Activated naive CD4-positive, alpha-beta T cell treated with anti-CD3 and anti-CD28 coated beads for 36 hours (primary cell): ENCODE measurements around the gene VPS4B. TPM values are rescaled to one million over a fixed set of nuclear protein-coding genes. Genes with fewer than 3 reads are reported as not detected.

Experiments
- CTCF ChIA-PET: fragments of 350-600 bp; sonication (Branson Sonifier 250); formaldehyde crosslinking; loops from one replicate; lab custom pipeline; 2021; ENCODE audit warnings: antibody characterized with exemption; lab: Charles Lee
- DNase-seq: peaks from one replicate; pipeline ENCODE4 v3.0.0-alpha.2; 2020
- H3K27ac Mint-ChIP-seq: one replicate; pipeline ENCODE4 v1.8.0; 2021; ENCODE audit warnings: mild to moderate bottlenecking, mixed read lengths
- H3K27me3 Mint-ChIP-seq: one replicate; pipeline ENCODE4 v1.8.0; 2021; ENCODE audit warnings: low read depth, mixed read lengths
- H3K36me3 Mint-ChIP-seq: one replicate; pipeline ENCODE4 v1.8.0; 2021; ENCODE audit warnings: low read depth, mixed read lengths
- H3K4me1 Mint-ChIP-seq: one replicate; pipeline ENCODE4 v1.8.0; 2021; ENCODE audit warnings: low read depth, mixed read lengths
- H3K4me3 Mint-ChIP-seq: one replicate; pipeline ENCODE4 v1.8.0; 2021; ENCODE audit warnings: mild to moderate bottlenecking, moderate library complexity, mixed read lengths
- H3K9me3 Mint-ChIP-seq: one replicate; pipeline ENCODE4 v1.8.0; 2021; ENCODE audit warnings: mixed read lengths
- intact Hi-C: fragments of 100-400 bp; cut with micrococcal nuclease; formaldehyde crosslinking; loops from one replicate; pipeline ENCODE4 v1.15.1; 2023
- total RNA-seq, 2 experiments: library from RNA; stranded (reverse); gene quantifications; one replicate each; pipeline ENCODE4 v1.2.3, GENCODE V29; 2021

Gene VPS4B
- total RNA-seq, 2 experiments from 2014 or later: 28.7 to 30.1 TPM

GRCh38 chr18:63342206-63342605, 80.1 kb downstream of the VPS4B start:
- H3K9me3 Mint-ChIP-seq: no peaks in the 10 kb centered on the region
- H3K4me3 Mint-ChIP-seq: no peak overlapping the region
- H3K27ac Mint-ChIP-seq: no peak overlapping the region
- CTCF ChIA-PET: interaction anchor here (1.0 to 6.3 kb wide), 3 partner anchors 98 to 325 kb away, joined by 3 to 91 read pairs (median 32); no protein-coding TSS in a partner anchor
- intact Hi-C loops: loop anchor here (1.0 to 5.0 kb wide), 2 partner anchors 80 to 97 kb away; partner anchors contain the start of gene VPS4B
- peaks cover 7% of the 10 kb centered on the region for H3K4me1 Mint-ChIP-seq
- DNase-seq: peak; percentile 61
- H3K36me3 Mint-ChIP-seq: peaks cover 54% of the 10 kb centered on the region
- no peaks in the 10 kb centered on the region for H3K27me3 Mint-ChIP-seq

GRCh38 chr18:63339920-63340484, 82.3 kb downstream of the VPS4B start:
- H3K27me3 Mint-ChIP-seq: no peaks in the 10 kb centered on the region
- H3K36me3 Mint-ChIP-seq: peaks cover 54% of the 10 kb centered on the region
- H3K9me3 Mint-ChIP-seq: no peaks in the 10 kb centered on the region
- no peak overlapping the region for H3K27ac Mint-ChIP-seq
- DNase-seq: peak; percentile 65
- peaks cover 12% of the 10 kb centered on the region for H3K4me1 Mint-ChIP-seq
- H3K4me3 Mint-ChIP-seq: no peak overlapping the region
- intact Hi-C loops: loop anchor here (1.0 to 5.0 kb wide), 4 partner anchors 17 to 324 kb away; partner anchors contain the start of gene VPS4B
- CTCF ChIA-PET: interaction anchor here (0.9 to 6.3 kb wide), 17 partner anchors 9 to 327 kb away, joined by 3 to 91 read pairs (median 5); no protein-coding TSS in a partner anchor

Other genes with a start within 250 kb of the VPS4B start
- 10 to 100 TPM; 48.4 to 49.6 TPM for gene BCL2, start 102.7 kb downstream of the VPS4B start, total RNA-seq
- gene KDSR, start 55.3 kb downstream of the VPS4B start, total RNA-seq: 10 to 100 TPM; 75.2 to 81.5 TPM
- gene SERPINB5, start 54.5 kb upstream of the VPS4B start, total RNA-seq: not detected
- not detected for gene SERPINB12, start 119.9 kb upstream of the VPS4B start, total RNA-seq
- gene SERPINB13, start 164.9 kb upstream of the VPS4B start, total RNA-seq: not detected
- gene SERPINB4, start 221.8 kb upstream of the VPS4B start, total RNA-seq: not detected
- not detected for gene SERPINB3, start 239.4 kb upstream of the VPS4B start, total RNA-seq